OCI-LY3 (cell line): ENCODE data around the gene MAP1LC3B.

ENCODE experiments used
- H2AFZ ChIP-seq: fragments of 200-600, 300-600 bp; shearing (Covaris generic); 2 replicates; pipeline ENCODE4 v1.6.0; 2014; ENCODE audit warnings: antibody characterized with exemption, low read depth, low read length
- H3K27ac ChIP-seq: fragments of 200-600, 300-600 bp; sonication (generic); 2 replicates; pipeline ENCODE4 v1.5.1; 2014; ENCODE audit warnings: mild to moderate bottlenecking, low read length, moderate library complexity, mixed read lengths
- H3K27me3 ChIP-seq: fragments of 200-600, 300-600 bp; sonication (generic); 2 replicates; pipeline ENCODE4 v1.6.1; 2014; ENCODE audit warnings: low read depth, low read length, mixed read lengths
- H3K36me3 ChIP-seq: fragments of 200-600, 300-600 bp; sonication (generic); replicated peaks from 2 replicates; pipeline ENCODE3; 2014; ENCODE audit warnings: low read depth, low read length, mixed read lengths
- H3K4me1 ChIP-seq: fragments of 300-600, 200-600 bp; sonication (generic); 2 replicates; pipeline ENCODE4 v1.6.1; 2014; ENCODE audit warnings: low read length, mixed read lengths
- H3K4me2 ChIP-seq: fragments of 200-600, 300-600 bp; sonication (generic); 2 replicates; pipeline ENCODE4 v1.6.1; 2014; ENCODE audit warnings: low read length, mixed read lengths
- H3K4me3 ChIP-seq: fragments of 300-600, 200-600 bp; sonication (generic); 2 replicates; pipeline ENCODE4 v1.5.1; 2014; ENCODE audit warnings: antibody characterized with exemption, mild to moderate bottlenecking, low read length, moderate library complexity
- H3K79me2 ChIP-seq: fragments of 300-600, 200-600 bp; shearing (Covaris generic); 2 replicates; pipeline ENCODE4 v1.6.1; 2014; ENCODE audit warnings: mild to moderate bottlenecking, low read length, mixed read lengths
- H3K9ac ChIP-seq: fragments of 300-600, 200-600 bp; shearing (Covaris generic); 2 replicates; pipeline ENCODE4 v1.6.0; 2014; ENCODE audit warnings: mild to moderate bottlenecking, low read length, moderate library complexity
- H3K9me3 ChIP-seq: fragments of 200-600, 300-600 bp; shearing (Covaris generic); 2 replicates; pipeline ENCODE4 v1.6.1; 2014; ENCODE audit warnings: low read length, mixed read lengths; ENCODE audit not compliant: insufficient read depth
- H4K20me1 ChIP-seq: fragments of 200-600, 300-600 bp; sonication (generic); 2 replicates; pipeline ENCODE4 v1.6.1; 2016; ENCODE audit warnings: low read length, mixed read lengths; ENCODE audit not compliant: insufficient read depth
- CTCF ChIP-seq: fragments of 200-600, 300-600 bp; sonication (generic); IDR thresholded peaks from 2 replicates; pipeline ENCODE4 v1.5.1; 2014; ENCODE audit warnings: antibody characterized with exemption, low read length, low read depth
- EZH2phosphoT487 ChIP-seq: fragments of 200-600 bp; shearing (Covaris generic); IDR thresholded peaks from 2 replicates; pipeline ENCODE4 v1.6.1; 2018; ENCODE audit warnings: antibody characterized with exemption, mixed run types, low read depth

Gene MAP1LC3B

GRCh38 chr16:87437911-87438610 lies 45.9 kb downstream of the MAP1LC3B start:
- Histone ChIP-seq H2AFZ (no peak overlapping the region), H3K79me2 (no peaks in the 10 kb centered on the region), H3K36me3 (no peaks in the 10 kb centered on the region), H3K9me3 (no peaks in the 10 kb centered on the region), H3K4me3 (no peak overlapping the region), H3K9ac (no peak overlapping the region), H3K4me2 (no peak overlapping the region), H3K27me3 (no peaks in the 10 kb centered on the region), H3K4me1 (no peaks in the 10 kb centered on the region), H3K27ac (no peak overlapping the region), H4K20me1 (no peaks in the 10 kb centered on the region)
- TF ChIP-seq EZH2phosphoT487 (no peak), CTCF (no peak)

GRCh38 chr16:87438611-87438985 lies 46.5 kb downstream of the MAP1LC3B start:
- Histone ChIP-seq H3K27ac (no peak overlapping the region), H3K27me3 (no peaks in the 10 kb centered on the region), H3K79me2 (no peaks in the 10 kb centered on the region), H3K4me2 (no peak overlapping the region), H3K4me3 (no peak overlapping the region), H3K4me1 (no peaks in the 10 kb centered on the region), H3K36me3 (no peaks in the 10 kb centered on the region), H3K9me3 (no peaks in the 10 kb centered on the region), H3K9ac (no peak overlapping the region), H4K20me1 (no peaks in the 10 kb centered on the region), H2AFZ (no peak overlapping the region)
- TF ChIP-seq EZH2phosphoT487, result no peak
- no peak for TF ChIP-seq CTCF

- Histone ChIP-seq H3K36me3 (no peaks in the 10 kb centered on the region), H3K27me3 (no peaks in the 10 kb centered on the region), H2AFZ (no peak overlapping the region), H3K79me2 (no peaks in the 10 kb centered on the region), H3K9ac (no peak overlapping the region), H3K4me1 (no peaks in the 10 kb centered on the region), H3K27ac (no peak overlapping the region), H3K4me2 (no peak overlapping the region), H3K4me3 (no peak overlapping the region), H4K20me1 (no peaks in the 10 kb centered on the region), H3K9me3 (no peaks in the 10 kb centered on the region)
- TF ChIP-seq EZH2phosphoT487 (no peak), CTCF (no peak)
Measured at GRCh38 chr16:87439926-87440325, 47.8 kb downstream of the MAP1LC3B start.

GRCh38 chr16:87441886-87442580 lies 49.9 kb downstream of the MAP1LC3B start:
- H3K9me3 ChIP-seq, result no peaks in the 10 kb centered on the region
- no peaks in the 10 kb centered on the region for H4K20me1 ChIP-seq
- H3K27ac ChIP-seq, result no peak overlapping the region
- no peak for TF ChIP-seq CTCF
- TF ChIP-seq EZH2phosphoT487, result no peak
- no peaks in the 10 kb centered on the region for H3K79me2 ChIP-seq
- H3K4me3 ChIP-seq, result no peak overlapping the region
- no peak overlapping the region for H3K4me2 ChIP-seq
- no peaks in the 10 kb centered on the region for H3K36me3 ChIP-seq
- H3K4me1 ChIP-seq, result no peaks in the 10 kb centered on the region
- no peak overlapping the region for H2AFZ ChIP-seq
- H3K9ac ChIP-seq, result no peak overlapping the region
- H3K27me3 ChIP-seq, result no peaks in the 10 kb centered on the region
